HEK293T (cell line): Measurements from ENCODE around the gene HTR7.

Source experiments
- BHLHE40 ChIP-seq: fragments of 450-650 bp; IDR thresholded peaks from 2 replicates; pipeline ENCODE4 v1.6.1; 2016; ENCODE audit warnings: mild to moderate bottlenecking, moderate library complexity, borderline replicate concordance
- CTBP1 ChIP-seq: fragments of 450-650 bp; IDR thresholded peaks from 2 replicates; pipeline ENCODE4 v1.6.1; 2016; ENCODE audit warnings: borderline replicate concordance
- ELF4 ChIP-seq: fragments of 450-650 bp; IDR thresholded peaks from 2 replicates; pipeline ENCODE4 v1.6.1; 2017; ENCODE audit warnings: antibody characterized with exemption
- FOXA1 ChIP-seq: fragments of 450-650 bp; IDR thresholded peaks from 2 replicates; pipeline ENCODE4 v1.6.1; 2016; ENCODE audit warnings: mild to moderate bottlenecking
- FOXM1 ChIP-seq: fragments of 450-650 bp; IDR thresholded peaks from 2 replicates; pipeline ENCODE4 v1.6.1; 2017; ENCODE audit warnings: mild to moderate bottlenecking, borderline replicate concordance
- LEF1 ChIP-seq: fragments of 450-650 bp; IDR thresholded peaks from 2 replicates; pipeline ENCODE4 v1.6.1; 2017; ENCODE audit warnings: mild to moderate bottlenecking, borderline replicate concordance
- NFRKB ChIP-seq: fragments of 450-650 bp; IDR thresholded peaks from 2 replicates; pipeline ENCODE4 v1.6.1; 2016; ENCODE audit warnings: mild to moderate bottlenecking, moderate library complexity
- PKNOX1 ChIP-seq: fragments of 450-650 bp; IDR thresholded peaks from 2 replicates; pipeline ENCODE4 v1.6.1; 2016
- SP1 ChIP-seq: fragments of 450-650 bp; IDR thresholded peaks from 2 replicates; pipeline ENCODE4 v1.6.1; 2017

- TF ChIP-seq BHLHE40 (no peak), SP1 (no peak), PKNOX1 (no peak), FOXA1 (no peak), CTBP1 (no peak), LEF1 (no peak), ELF4 (no peak), FOXM1 (no peak), NFRKB (no peak)
Measured at GRCh38 chr10:90800232-90800796, 57.5 kb downstream of the HTR7 start.
